NB4 (cell line): ENCODE results near the gene PRSS37.

Source experiments
- DNase-seq: peaks from one replicate; pipeline ENCODE4 v3.0.0; 2010; ENCODE audit warnings: low read depth
- H3K4me3 ChIP-seq: one replicate; pipeline ENCODE4 v1.5.1; 2011; ENCODE audit warnings: mild to moderate bottlenecking, low read depth, low read length, moderate library complexity
- MYC ChIP-seq: IDR thresholded peaks from 2 replicates; pipeline ENCODE4 v1.6.1; 2011; ENCODE audit warnings: low read depth, low read length
- POLR2A ChIP-seq: IDR thresholded peaks from 2 replicates; pipeline ENCODE4 v1.6.1; 2011; ENCODE audit warnings: mild to moderate bottlenecking; ENCODE audit not compliant: insufficient read length; ENCODE audit errors: extremely low read depth
- TF ChIP-seq, protein P1 (sequence below): IDR thresholded peaks from 2 replicates; pipeline ENCODE4 v1.6.1; 2011; ENCODE audit warnings: low read depth, low read length
- TF ChIP-seq, protein P2 (sequence below): IDR thresholded peaks from one replicate; pipeline ENCODE4 v1.5.1; 2012; ENCODE audit warnings: low read depth, low read length

The PRSS37 gene

DNA sequence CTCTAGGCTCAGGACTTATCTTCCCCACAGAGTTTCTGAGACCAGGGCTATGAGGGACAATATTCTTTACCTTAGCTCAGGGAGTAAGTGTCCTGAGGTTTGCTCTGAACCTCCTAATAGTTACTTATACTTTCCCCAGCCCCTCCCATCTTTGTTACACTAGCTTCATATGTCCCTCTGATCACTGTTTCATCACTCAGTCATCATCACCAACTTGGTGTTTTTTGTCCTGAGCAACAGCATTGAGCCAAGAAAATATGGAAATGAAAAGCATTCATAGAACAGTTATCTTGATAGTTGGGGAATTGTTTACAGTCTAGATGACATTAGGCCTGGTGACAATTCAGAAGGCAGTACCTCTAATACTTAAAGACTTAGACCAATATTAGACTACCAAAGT lies at the start of gene PRSS37:
PRSS37 (minus strand) TSS at position 101 of the 400 bp plus-strand sequence. CDS start 436 bp downstream, outside the sequence.
- H3K4me3 ChIP-seq: no peak within 1 kb of the TSS
- no peak for DNase-seq
- no peak for TF ChIP-seq POLR2A
- TF ChIP-seq MYC: no peak
- TF ChIP-seq, protein P1, sequence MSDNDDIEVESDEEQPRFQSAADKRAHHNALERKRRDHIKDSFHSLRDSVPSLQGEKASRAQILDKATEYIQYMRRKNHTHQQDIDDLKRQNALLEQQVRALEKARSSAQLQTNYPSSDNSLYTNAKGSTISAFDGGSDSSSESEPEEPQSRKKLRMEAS: no peak
- TF ChIP-seq, protein P2, sequence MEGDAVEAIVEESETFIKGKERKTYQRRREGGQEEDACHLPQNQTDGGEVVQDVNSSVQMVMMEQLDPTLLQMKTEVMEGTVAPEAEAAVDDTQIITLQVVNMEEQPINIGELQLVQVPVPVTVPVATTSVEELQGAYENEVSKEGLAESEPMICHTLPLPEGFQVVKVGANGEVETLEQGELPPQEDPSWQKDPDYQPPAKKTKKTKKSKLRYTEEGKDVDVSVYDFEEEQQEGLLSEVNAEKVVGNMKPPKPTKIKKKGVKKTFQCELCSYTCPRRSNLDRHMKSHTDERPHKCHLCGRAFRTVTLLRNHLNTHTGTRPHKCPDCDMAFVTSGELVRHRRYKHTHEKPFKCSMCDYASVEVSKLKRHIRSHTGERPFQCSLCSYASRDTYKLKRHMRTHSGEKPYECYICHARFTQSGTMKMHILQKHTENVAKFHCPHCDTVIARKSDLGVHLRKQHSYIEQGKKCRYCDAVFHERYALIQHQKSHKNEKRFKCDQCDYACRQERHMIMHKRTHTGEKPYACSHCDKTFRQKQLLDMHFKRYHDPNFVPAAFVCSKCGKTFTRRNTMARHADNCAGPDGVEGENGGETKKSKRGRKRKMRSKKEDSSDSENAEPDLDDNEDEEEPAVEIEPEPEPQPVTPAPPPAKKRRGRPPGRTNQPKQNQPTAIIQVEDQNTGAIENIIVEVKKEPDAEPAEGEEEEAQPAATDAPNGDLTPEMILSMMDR: no peak

- TF ChIP-seq POLR2A (no peak), MYC (no peak)
- TF ChIP-seq, protein P1: no peak
- TF ChIP-seq, protein P2: no peak
- H3K4me3 ChIP-seq: no peak overlapping the region
- DNase-seq: peak; percentile 79
Observed at GRCh38 chr7:141889321-141889720, 48.0 kb upstream of the PRSS37 start.

DNA sequence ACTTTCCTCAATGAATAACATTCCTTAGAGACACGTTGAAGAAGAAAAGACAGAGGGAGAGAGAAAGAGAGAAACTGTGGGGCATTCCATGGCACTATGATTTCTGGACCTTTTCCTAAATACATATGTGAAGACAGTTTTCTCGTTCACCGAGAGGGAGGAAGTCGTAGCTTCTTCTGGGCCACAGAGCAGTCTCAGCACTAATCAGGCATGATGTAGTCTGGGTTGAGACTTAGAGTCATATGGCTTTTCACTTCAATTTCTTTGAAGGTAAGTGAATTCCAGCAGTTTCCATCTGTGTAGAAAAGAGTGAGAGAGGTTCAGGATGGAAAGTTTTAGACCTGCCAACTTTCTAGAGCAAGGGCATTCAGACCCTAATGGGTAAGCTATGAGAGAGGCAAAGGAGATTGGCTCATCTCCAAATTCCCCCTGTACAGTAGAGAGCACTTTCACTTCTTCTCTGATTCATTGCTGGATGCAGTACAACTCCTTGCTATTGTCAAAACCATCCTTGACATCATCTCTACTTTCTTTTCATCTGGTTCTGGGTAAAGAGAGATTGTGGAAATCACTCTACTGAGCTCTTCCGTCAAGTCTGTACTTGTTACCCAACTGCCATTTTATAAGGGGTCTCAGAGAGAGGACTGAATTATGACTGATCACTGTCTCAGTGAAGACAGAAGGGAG lies 43.4 kb upstream of the PRSS37 start:
- H3K4me3 ChIP-seq: no peak overlapping the region
- TF ChIP-seq, protein P1: no peak
- no peak for TF ChIP-seq POLR2A
- TF ChIP-seq, protein P2: no peak
- no peak for TF ChIP-seq MYC
- no peak for DNase-seq

GRCh38 chr7:141880960-141881359 lies 39.7 kb upstream of the PRSS37 start:
- TF ChIP-seq POLR2A: no peak
- no peak for TF ChIP-seq MYC
- TF ChIP-seq, protein P1: no peak
- TF ChIP-seq, protein P2: no peak
- no peak for DNase-seq
- H3K4me3 ChIP-seq: no peak overlapping the region

GRCh38 chr7:141877365-141877764 lies 36.1 kb upstream of the PRSS37 start:
- DNase-seq: no peak
- no peak overlapping the region for H3K4me3 ChIP-seq
- no peak for TF ChIP-seq MYC
- TF ChIP-seq POLR2A: no peak
- TF ChIP-seq, protein P1: no peak
- TF ChIP-seq, protein P2: no peak

DNA sequence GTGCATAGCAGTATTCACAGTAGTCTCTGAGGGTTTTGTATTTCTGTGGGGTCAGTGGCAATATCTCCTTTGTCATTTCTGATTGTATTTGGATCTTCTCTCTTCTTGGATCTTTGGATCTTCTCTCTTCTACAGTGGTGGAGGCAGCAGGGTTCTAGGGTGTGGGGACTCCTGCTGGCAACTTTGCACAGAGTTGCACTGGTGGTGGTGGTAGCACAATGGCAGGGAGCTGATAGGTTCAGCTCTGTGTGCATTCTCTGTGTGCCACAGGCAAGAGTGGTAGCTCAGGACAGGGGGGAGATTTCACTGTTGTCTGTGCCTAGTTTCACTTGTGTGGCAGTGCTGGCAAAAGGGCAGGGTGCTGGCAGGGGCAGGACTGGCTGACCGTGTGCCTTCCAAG lies 35.1 kb upstream of the PRSS37 start:
- TF ChIP-seq MYC: no peak
- TF ChIP-seq, protein P1: no peak
- TF ChIP-seq POLR2A: no peak
- TF ChIP-seq, protein P2: no peak
- no peak for DNase-seq

More for the DNA sequence above, 35.1 kb upstream of the PRSS37 start:
- no peak overlapping the region for H3K4me3 ChIP-seq
